ENCODE results near the gene SEC24D. TPM values are rescaled to one million over a fixed set of nuclear protein-coding genes. Genes with fewer than 3 reads are reported as not detected.

The SEC24D gene
- total and polyA plus RNA-seq, 2 experiments from 2014 or later, result 37.6 to 94.8 TPM

- 0 out of 2 replicates have a peak, but pooled peaks cover 4% of the 10 kb centered on the region for H4K20me1 ChIP-seq (replicated peaks; ENCODE audit: insufficient read depth)
- no peak overlapping the region for H3K4me2 ChIP-seq
- no peaks in the 10 kb centered on the region for H3K9me2 ChIP-seq (ENCODE audit: insufficient read depth)
- no peak overlapping the region; the same call in 1 of the 2 replicates for H3K27ac ChIP-seq (ENCODE audit: low read depth)
- no peak overlapping the region for H2AFZ ChIP-seq
- DNase-seq (ENCODE audit: low spot score) (no peak), ATAC-seq (no peak)
- no peak overlapping the region for H3K27ac Mint-ChIP-seq
- 0 out of 2 replicates have a peak, but pooled peaks cover 5% of the 10 kb centered on the region for H3K4me1 ChIP-seq (ENCODE audit: insufficient read depth)
- H3K4me3 ChIP-seq, result no peak overlapping the region
- H3F3A ChIP-seq (replicated peaks; ENCODE audit: low read depth), result 0 out of 2 replicates have a peak, but pooled peaks cover 3% of the 10 kb centered on the region
- H3K4me1 Mint-ChIP-seq, result peaks cover 3% of the 10 kb centered on the region; the same call in 2 of the 3 replicates
- no peaks in the 10 kb centered on the region for H3K27me3 ChIP-seq (ENCODE audit: insufficient read depth)
- no peaks in the 10 kb centered on the region for H3K9me3 Mint-ChIP-seq
- H3K36me3 ChIP-seq (ENCODE audit: insufficient read depth), result peaks cover 30% of the 10 kb centered on the region
- TF ChIP-seq REST (IDR thresholded peaks at IDR 0.05; ENCODE audit: unreplicated experiment) (no peak), ZNF114 (CRISPR knock-in tag; IDR thresholded peaks at IDR 0.05) (no peak), CREB1 (CRISPR knock-in tag; IDR thresholded peaks at IDR 0.05; ENCODE audit: low read depth) (no peak), ZNF331 (CRISPR knock-in tag; IDR thresholded peaks at IDR 0.05; ENCODE audit: low read depth) (no peak), CTCF (conservative IDR thresholded peaks at IDR 0.05; ENCODE audit: low read depth in 2 of 2) (no peak), ETS1 (IDR thresholded peaks at IDR 0.05) (no peak), EZH2phosphoT487 (IDR thresholded peaks at IDR 0.05; ENCODE audit: unreplicated experiment) (no peak)
- H3K27me3 Mint-ChIP-seq (ENCODE audit: insufficient read depth, low read depth, poor library complexity), result peaks cover 2% of the 10 kb centered on the region
- no peak overlapping the region for H3K4me3 Mint-ChIP-seq
- peaks cover 43% of the 10 kb centered on the region; the same call in 2 of the 3 replicates for H3K36me3 Mint-ChIP-seq (ENCODE audit: low read depth)
- no peaks in the 10 kb centered on the region for H3K79me2 ChIP-seq (replicated peaks; ENCODE audit: insufficient read depth)
These were observed 101.3 kb downstream of the SEC24D start for GRCh38 chr4:118734491-118735205.
